ENCODE results near the gene YIPF1.

YIPF1 gene

DNA sequence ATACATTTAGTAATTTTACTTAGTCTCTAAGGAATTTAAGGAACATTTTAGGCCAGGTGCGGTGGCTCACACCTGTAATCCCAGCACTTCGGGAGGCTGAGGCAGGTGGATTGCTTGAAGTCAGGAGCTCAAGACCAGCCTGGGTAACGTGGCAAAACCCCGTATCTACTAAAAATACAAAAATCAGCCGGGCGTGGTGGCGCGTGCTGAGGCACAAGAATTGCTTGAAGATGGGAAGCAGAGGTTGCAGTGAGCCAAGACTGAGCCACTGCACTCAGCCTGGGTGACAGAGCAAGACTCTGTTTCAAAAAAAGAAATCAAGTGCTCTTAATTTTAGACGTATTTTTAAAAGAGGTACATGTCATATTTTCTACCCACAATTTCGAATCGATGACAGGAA lies 54.8 kb downstream of the YIPF1 start:
- Histone ChIP-seq H3K27me3 (ENCODE audit: insufficient read depth, poor library complexity, severe bottlenecking) (no peaks in the 10 kb centered on the region), H3K4me3 (replicated peaks; ENCODE audit: insufficient read depth, low read length) (no peak overlapping the region), H3K27ac (replicated peaks) (no peak overlapping the region)
- TF ChIP-seq POLR2AphosphoS5 (IDR thresholded peaks at IDR 0.05; ENCODE audit: low read depth) (no peak), GABPA (IDR thresholded peaks at IDR 0.05; ENCODE audit: low read depth) (no peak), SPI1 (IDR thresholded peaks at IDR 0.05; ENCODE audit: borderline replicate concordance, low read depth) (no peak)
- TF ChIP-seq, protein P1, sequence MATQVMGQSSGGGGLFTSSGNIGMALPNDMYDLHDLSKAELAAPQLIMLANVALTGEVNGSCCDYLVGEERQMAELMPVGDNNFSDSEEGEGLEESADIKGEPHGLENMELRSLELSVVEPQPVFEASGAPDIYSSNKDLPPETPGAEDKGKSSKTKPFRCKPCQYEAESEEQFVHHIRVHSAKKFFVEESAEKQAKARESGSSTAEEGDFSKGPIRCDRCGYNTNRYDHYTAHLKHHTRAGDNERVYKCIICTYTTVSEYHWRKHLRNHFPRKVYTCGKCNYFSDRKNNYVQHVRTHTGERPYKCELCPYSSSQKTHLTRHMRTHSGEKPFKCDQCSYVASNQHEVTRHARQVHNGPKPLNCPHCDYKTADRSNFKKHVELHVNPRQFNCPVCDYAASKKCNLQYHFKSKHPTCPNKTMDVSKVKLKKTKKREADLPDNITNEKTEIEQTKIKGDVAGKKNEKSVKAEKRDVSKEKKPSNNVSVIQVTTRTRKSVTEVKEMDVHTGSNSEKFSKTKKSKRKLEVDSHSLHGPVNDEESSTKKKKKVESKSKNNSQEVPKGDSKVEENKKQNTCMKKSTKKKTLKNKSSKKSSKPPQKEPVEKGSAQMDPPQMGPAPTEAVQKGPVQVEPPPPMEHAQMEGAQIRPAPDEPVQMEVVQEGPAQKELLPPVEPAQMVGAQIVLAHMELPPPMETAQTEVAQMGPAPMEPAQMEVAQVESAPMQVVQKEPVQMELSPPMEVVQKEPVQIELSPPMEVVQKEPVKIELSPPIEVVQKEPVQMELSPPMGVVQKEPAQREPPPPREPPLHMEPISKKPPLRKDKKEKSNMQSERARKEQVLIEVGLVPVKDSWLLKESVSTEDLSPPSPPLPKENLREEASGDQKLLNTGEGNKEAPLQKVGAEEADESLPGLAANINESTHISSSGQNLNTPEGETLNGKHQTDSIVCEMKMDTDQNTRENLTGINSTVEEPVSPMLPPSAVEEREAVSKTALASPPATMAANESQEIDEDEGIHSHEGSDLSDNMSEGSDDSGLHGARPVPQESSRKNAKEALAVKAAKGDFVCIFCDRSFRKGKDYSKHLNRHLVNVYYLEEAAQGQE (IDR thresholded peaks at IDR 0.05; ENCODE audit: insufficient replicate concordance, low read depth), result no peak
- DNase-seq (ENCODE audit: low read depth in 1 of 2, low spot score in 1 of 2), result no peak

DNA sequence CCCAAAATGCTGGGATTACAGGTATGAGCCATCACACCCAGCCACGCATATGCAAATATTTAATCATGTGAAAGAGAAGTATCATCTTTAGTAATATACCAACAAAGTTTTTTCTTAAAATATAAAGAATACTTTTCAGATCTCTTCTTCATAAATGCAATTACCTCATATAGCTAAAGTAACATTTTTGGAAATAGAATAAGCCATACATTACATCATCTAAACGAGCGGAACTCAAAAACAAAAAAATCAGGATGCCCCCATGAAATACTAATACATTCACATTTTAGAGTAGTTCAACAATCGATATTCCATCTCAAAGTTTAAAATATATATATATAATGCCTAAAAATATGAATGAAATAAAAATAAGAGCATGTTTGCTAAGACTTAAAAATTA lies 56.2 kb downstream of the YIPF1 start:
- TF ChIP-seq, protein P2, sequence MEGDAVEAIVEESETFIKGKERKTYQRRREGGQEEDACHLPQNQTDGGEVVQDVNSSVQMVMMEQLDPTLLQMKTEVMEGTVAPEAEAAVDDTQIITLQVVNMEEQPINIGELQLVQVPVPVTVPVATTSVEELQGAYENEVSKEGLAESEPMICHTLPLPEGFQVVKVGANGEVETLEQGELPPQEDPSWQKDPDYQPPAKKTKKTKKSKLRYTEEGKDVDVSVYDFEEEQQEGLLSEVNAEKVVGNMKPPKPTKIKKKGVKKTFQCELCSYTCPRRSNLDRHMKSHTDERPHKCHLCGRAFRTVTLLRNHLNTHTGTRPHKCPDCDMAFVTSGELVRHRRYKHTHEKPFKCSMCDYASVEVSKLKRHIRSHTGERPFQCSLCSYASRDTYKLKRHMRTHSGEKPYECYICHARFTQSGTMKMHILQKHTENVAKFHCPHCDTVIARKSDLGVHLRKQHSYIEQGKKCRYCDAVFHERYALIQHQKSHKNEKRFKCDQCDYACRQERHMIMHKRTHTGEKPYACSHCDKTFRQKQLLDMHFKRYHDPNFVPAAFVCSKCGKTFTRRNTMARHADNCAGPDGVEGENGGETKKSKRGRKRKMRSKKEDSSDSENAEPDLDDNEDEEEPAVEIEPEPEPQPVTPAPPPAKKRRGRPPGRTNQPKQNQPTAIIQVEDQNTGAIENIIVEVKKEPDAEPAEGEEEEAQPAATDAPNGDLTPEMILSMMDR (IDR thresholded peaks at IDR 0.05; ENCODE audit: insufficient read depth, low read length), result no peak
- no peak for TF ChIP-seq GABPA (IDR thresholded peaks at IDR 0.05; ENCODE audit: low read depth)
- no peak for TF ChIP-seq SPI1 (IDR thresholded peaks at IDR 0.05; ENCODE audit: borderline replicate concordance, low read depth)
- TF ChIP-seq POLR2AphosphoS5 (IDR thresholded peaks at IDR 0.05; ENCODE audit: low read depth), result no peak
- TF ChIP-seq, protein P1 (IDR thresholded peaks at IDR 0.05; ENCODE audit: insufficient replicate concordance, low read depth), result no peak
- no peak overlapping the region for H3K27ac ChIP-seq (replicated peaks)
- no peak for DNase-seq (ENCODE audit: low read depth in 1 of 2, low spot score in 1 of 2)
- no peaks in the 10 kb centered on the region for H3K27me3 ChIP-seq (ENCODE audit: insufficient read depth, poor library complexity, severe bottlenecking)
- no peak overlapping the region for H3K4me3 ChIP-seq (replicated peaks; ENCODE audit: insufficient read depth, low read length)

DNA sequence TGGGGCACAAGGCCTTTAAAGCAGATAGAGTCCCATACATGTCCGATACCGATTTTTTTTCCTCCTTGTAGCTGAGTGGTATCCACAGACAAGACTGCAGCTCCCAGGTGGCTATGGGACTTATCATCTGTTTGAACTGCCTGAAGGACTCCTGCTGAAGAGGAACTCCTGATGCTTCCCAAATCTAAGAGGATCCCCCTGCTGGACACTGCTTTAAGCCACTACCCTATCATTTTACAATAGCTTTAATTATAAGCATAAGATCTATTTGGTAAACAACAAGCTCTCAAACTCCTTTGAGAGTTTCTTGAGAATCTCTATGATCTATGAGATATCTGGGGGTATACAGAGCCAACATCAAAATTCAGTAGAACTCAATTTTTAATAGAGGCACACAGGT lies 63.2 kb downstream of the YIPF1 start:
- H3K4me3 ChIP-seq (replicated peaks; ENCODE audit: insufficient read depth, low read length), result no peak overlapping the region
- TF ChIP-seq, protein P1 (IDR thresholded peaks at IDR 0.05; ENCODE audit: insufficient replicate concordance, low read depth), result no peak
- TF ChIP-seq, protein P2 (IDR thresholded peaks at IDR 0.05; ENCODE audit: insufficient read depth, low read length), result no peak
- TF ChIP-seq GABPA (IDR thresholded peaks at IDR 0.05; ENCODE audit: low read depth), result no peak
- no peak for TF ChIP-seq POLR2AphosphoS5 (IDR thresholded peaks at IDR 0.05; ENCODE audit: low read depth)
- TF ChIP-seq SPI1 (IDR thresholded peaks at IDR 0.05; ENCODE audit: borderline replicate concordance, low read depth), result no peak
- H3K27ac ChIP-seq (replicated peaks), result no peak overlapping the region
- no peak for DNase-seq (ENCODE audit: low read depth in 1 of 2, low spot score in 1 of 2)
- H3K27me3 ChIP-seq (ENCODE audit: insufficient read depth, poor library complexity, severe bottlenecking), result no peaks in the 10 kb centered on the region

All from HL-60 (cell line).